ENCODE data around the gene NPTN. TPM values are rescaled to one million over a fixed set of nuclear protein-coding genes. Genes with fewer than 3 reads are reported as not detected.
A peak's percentile ranks its signal among the peaks of the same experiment; 100 is the strongest.

NPTN gene
- total and polyA plus RNA-seq, 2 experiments from 2014 or later: 56.3 to 113 TPM

DNA sequence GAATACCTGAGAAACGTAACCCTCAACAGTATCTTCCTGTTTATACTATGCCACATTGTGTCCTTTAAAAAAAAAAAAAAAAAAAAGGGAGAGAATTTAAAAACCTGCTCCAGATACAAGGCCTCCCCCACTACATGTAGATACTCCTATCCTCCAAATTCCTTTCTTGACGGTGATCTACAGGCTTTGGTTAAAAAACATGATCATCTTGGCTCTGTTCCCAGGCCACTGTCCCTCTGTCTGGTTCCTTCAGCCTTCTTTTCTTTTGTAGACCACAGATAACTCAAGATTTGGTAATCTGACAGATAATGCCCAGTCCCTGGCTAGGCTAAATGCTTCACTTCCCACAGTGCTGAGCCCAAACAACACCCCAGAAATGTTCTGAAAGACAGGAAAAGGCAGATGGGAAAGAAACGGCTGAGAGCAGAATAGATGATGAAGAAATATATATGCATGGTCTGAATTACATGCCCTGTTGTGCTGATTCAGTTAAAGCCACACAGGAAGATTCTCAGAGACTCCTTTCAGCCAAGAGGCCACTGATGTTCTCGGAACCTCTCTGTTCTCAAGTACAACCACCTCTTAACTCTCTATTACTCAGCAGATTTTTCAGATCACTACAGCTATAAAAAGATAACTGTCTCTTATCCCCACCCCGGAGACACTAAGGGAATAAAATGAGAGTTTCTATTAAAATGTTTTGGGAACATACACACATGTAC is 48.3 kb downstream of the NPTN start:
- Mint-ChIP-seq H3K36me3 (ENCODE audit: low read depth) (peaks cover 61% of the 10 kb centered on the region), H3K4me1 (no peaks in the 10 kb centered on the region; the same call in 2 of the 3 replicates), H3K27ac (peak overlapping the region; percentile 61), H3K9me3 (no peaks in the 10 kb centered on the region), H3K4me3 (no peak overlapping the region), H3K27me3 (ENCODE audit: insufficient read depth, low read depth, poor library complexity) (no peaks in the 10 kb centered on the region)
- TF ChIP-seq ZNF331 (CRISPR knock-in tag; IDR thresholded peaks at IDR 0.05; ENCODE audit: low read depth) (no peak), JUNB (IDR thresholded peaks at IDR 0.05; ENCODE audit: unreplicated experiment) (no peak), EZH2phosphoT487 (IDR thresholded peaks at IDR 0.05; ENCODE audit: unreplicated experiment) (no peak)
- Histone ChIP-seq H3K9me2 (ENCODE audit: insufficient read depth) (no peaks in the 10 kb centered on the region), H3K36me3 (ENCODE audit: insufficient read depth) (peaks cover 23% of the 10 kb centered on the region), H3K4me1 (ENCODE audit: insufficient read depth) (no peaks in the 10 kb centered on the region), H3K4me3 (no peak overlapping the region), H3K27ac (ENCODE audit: low read depth) (no peak overlapping the region), H3K4me2 (no peak overlapping the region), H2AFZ (no peak overlapping the region), H3F3A (replicated peaks; ENCODE audit: low read depth) (0 out of 2 replicates have a peak, but pooled peaks cover 2% of the 10 kb centered on the region), H3K79me2 (replicated peaks; ENCODE audit: insufficient read depth) (peaks cover 8% of the 10 kb centered on the region), H4K20me1 (replicated peaks; ENCODE audit: insufficient read depth) (peaks cover 5% of the 10 kb centered on the region), H3K27me3 (ENCODE audit: insufficient read depth) (no peaks in the 10 kb centered on the region)
- no peak for ATAC-seq
- DNase-seq (ENCODE audit: low spot score): no peak

DNA sequence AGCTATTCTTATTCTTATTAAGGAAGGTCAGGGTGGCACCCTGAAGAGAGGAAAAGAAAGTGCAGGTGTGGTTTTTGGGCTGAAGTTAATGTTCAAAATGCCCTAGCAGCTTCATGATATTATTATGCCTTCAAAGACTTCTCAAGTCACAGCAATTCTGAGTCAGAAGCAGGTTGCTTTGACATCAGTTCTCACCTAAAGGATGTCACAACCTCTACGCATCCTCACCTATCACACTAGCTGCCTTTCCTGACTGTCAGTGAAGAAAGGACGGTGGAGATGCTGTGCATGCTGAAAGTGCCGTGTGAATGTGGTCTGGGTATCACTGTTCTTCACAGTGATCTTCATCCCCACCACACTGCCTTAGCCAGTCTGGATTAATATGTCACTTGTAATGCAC is 49.6 kb downstream of the NPTN start:
- Mint-ChIP-seq H3K4me1 (no peaks in the 10 kb centered on the region; the same call in 2 of the 3 replicates), H3K27ac (no peak overlapping the region), H3K36me3 (ENCODE audit: low read depth) (peaks cover 51% of the 10 kb centered on the region), H3K27me3 (ENCODE audit: insufficient read depth, low read depth, poor library complexity) (no peaks in the 10 kb centered on the region), H3K4me3 (no peak overlapping the region), H3K9me3 (no peaks in the 10 kb centered on the region)
- Histone ChIP-seq H3K27me3 (ENCODE audit: insufficient read depth) (no peaks in the 10 kb centered on the region), H3K4me1 (ENCODE audit: insufficient read depth) (no peaks in the 10 kb centered on the region), H3K36me3 (ENCODE audit: insufficient read depth) (peaks cover 24% of the 10 kb centered on the region), H3K4me2 (no peak overlapping the region), H3K27ac (ENCODE audit: low read depth) (no peak overlapping the region), H4K20me1 (replicated peaks; ENCODE audit: insufficient read depth) (peaks cover 1% of the 10 kb centered on the region), H3K4me3 (no peak overlapping the region), H2AFZ (no peak overlapping the region), H3F3A (replicated peaks; ENCODE audit: low read depth) (0 out of 2 replicates have a peak, but pooled peaks cover 2% of the 10 kb centered on the region), H3K9me2 (ENCODE audit: insufficient read depth) (no peaks in the 10 kb centered on the region), H3K79me2 (replicated peaks; ENCODE audit: insufficient read depth) (peaks cover 4% of the 10 kb centered on the region)
- DNase-seq (ENCODE audit: low spot score): no peak
- no peak for ATAC-seq
- TF ChIP-seq POLR2AphosphoS5 (IDR thresholded peaks at IDR 0.05; ENCODE audit: low read depth): no peak
- TF ChIP-seq ZNF114 (CRISPR knock-in tag; IDR thresholded peaks at IDR 0.05): no peak
- no peak for TF ChIP-seq EZH2phosphoT487 (IDR thresholded peaks at IDR 0.05; ENCODE audit: unreplicated experiment)
- TF ChIP-seq JUNB (IDR thresholded peaks at IDR 0.05; ENCODE audit: unreplicated experiment): no peak
- TF ChIP-seq STAT1 (IDR thresholded peaks at IDR 0.05; ENCODE audit: unreplicated experiment): no peak
- TF ChIP-seq, protein P1, sequence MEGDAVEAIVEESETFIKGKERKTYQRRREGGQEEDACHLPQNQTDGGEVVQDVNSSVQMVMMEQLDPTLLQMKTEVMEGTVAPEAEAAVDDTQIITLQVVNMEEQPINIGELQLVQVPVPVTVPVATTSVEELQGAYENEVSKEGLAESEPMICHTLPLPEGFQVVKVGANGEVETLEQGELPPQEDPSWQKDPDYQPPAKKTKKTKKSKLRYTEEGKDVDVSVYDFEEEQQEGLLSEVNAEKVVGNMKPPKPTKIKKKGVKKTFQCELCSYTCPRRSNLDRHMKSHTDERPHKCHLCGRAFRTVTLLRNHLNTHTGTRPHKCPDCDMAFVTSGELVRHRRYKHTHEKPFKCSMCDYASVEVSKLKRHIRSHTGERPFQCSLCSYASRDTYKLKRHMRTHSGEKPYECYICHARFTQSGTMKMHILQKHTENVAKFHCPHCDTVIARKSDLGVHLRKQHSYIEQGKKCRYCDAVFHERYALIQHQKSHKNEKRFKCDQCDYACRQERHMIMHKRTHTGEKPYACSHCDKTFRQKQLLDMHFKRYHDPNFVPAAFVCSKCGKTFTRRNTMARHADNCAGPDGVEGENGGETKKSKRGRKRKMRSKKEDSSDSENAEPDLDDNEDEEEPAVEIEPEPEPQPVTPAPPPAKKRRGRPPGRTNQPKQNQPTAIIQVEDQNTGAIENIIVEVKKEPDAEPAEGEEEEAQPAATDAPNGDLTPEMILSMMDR (conservative IDR thresholded peaks at IDR 0.05; ENCODE audit: low read depth in 2 of 2): no peak
- no peak for TF ChIP-seq EZH2 (IDR thresholded peaks at IDR 0.05; ENCODE audit: low read depth, unreplicated experiment)
- TF ChIP-seq ZNF331 (CRISPR knock-in tag; IDR thresholded peaks at IDR 0.05; ENCODE audit: low read depth): no peak
- TF ChIP-seq, protein P2, sequence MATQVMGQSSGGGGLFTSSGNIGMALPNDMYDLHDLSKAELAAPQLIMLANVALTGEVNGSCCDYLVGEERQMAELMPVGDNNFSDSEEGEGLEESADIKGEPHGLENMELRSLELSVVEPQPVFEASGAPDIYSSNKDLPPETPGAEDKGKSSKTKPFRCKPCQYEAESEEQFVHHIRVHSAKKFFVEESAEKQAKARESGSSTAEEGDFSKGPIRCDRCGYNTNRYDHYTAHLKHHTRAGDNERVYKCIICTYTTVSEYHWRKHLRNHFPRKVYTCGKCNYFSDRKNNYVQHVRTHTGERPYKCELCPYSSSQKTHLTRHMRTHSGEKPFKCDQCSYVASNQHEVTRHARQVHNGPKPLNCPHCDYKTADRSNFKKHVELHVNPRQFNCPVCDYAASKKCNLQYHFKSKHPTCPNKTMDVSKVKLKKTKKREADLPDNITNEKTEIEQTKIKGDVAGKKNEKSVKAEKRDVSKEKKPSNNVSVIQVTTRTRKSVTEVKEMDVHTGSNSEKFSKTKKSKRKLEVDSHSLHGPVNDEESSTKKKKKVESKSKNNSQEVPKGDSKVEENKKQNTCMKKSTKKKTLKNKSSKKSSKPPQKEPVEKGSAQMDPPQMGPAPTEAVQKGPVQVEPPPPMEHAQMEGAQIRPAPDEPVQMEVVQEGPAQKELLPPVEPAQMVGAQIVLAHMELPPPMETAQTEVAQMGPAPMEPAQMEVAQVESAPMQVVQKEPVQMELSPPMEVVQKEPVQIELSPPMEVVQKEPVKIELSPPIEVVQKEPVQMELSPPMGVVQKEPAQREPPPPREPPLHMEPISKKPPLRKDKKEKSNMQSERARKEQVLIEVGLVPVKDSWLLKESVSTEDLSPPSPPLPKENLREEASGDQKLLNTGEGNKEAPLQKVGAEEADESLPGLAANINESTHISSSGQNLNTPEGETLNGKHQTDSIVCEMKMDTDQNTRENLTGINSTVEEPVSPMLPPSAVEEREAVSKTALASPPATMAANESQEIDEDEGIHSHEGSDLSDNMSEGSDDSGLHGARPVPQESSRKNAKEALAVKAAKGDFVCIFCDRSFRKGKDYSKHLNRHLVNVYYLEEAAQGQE (IDR thresholded peaks at IDR 0.05; ENCODE audit: unreplicated experiment): no peak

Measured in GM23338 (cell line).